Gastrocnemius medialis (tissue), 4 donors: ENCODE data around the gene RAB33A.

Experiments used
- CTCF ChIP-seq, 5 experiments: fragments of 450-650 bp in 3 of 5; fragments of 200-600 bp in 2 of 5; sonication (generic) in 2 of 5; IDR thresholded peaks in 4 of 5; conservative IDR thresholded peaks in 1 of 5; 1 replicate in 4 of 5; 2 replicates in 1 of 5; pipeline ENCODE4 v1.5.1; 2016 to 2019; ENCODE audit warnings: antibody characterized with exemption in 5 of 5, mild to moderate bottlenecking in 3 of 5, moderate library complexity in 3 of 5
- POLR2A ChIP-seq, 2 donors: fragments of 450-650 bp; IDR thresholded peaks; one replicate each; pipeline ENCODE4 v1.6.1; 2017; ENCODE audit warnings: antibody characterized with exemption in 2 of 2, mild to moderate bottlenecking in 2 of 2, moderate library complexity in 2 of 2

DNA sequence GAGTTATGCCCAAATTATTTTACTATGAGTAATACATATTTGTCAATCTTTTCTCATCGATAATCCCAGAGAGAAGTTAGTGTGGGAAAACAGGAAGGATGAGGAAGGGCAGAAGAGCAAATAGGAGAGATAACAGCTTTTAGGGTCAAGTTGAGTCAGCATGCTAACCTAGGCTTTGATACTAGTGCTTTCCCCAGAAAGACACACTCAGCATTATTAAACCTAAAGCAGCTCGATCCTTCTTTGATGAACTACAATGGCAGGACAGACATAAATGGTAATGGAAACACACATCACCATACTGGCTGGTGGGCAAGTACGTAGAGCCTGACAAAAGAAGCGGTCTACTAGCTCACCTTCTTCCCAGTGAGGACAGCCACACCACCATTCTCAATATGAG is 26.6 kb upstream of the RAB33A start:
- no peak for TF ChIP-seq CTCF (IDR thresholded peaks at IDR 0.05 in 4 of 5, conservative IDR thresholded peaks at IDR 0.05 in 1 of 5)
- no peak for TF ChIP-seq POLR2A (IDR thresholded peaks at IDR 0.05)
